Astrocyte of the hippocampus (primary cell): Measurements from ENCODE around the gene EEIG1.
A peak's percentile ranks its signal among the peaks of the same experiment; 100 is the strongest.

ENCODE experiments used
- DNase-seq: peaks from one replicate; pipeline ENCODE4 v3.0.0; 2011; ENCODE audit warnings: low read depth, low spot score

The EEIG1 gene

GRCh38 chr9:128001151-128001778 lies 20.5 kb upstream of the EEIG1 start:
- no peak for DNase-seq

- DNase-seq: no peak
Observed at GRCh38 chr9:127999461-127999860, 18.7 kb upstream of the EEIG1 start.

- DNase-seq: no peak
Observed at GRCh38 chr9:127993721-127994120, 12.9 kb upstream of the EEIG1 start.

GRCh38 chr9:127991757-127992274 lies 11.0 kb upstream of the EEIG1 start:
- no peak for DNase-seq

- DNase-seq: no peak
Observed at GRCh38 chr9:127991017-127991756, 10.4 kb upstream of the EEIG1 start.

GRCh38 chr9:127990554-127990953 lies 9.8 kb upstream of the EEIG1 start:
- no peak for DNase-seq

- no peak for DNase-seq
Observed at GRCh38 chr9:127989094-127989493, 8.3 kb upstream of the EEIG1 start.

- peak; percentile 80 for DNase-seq
Observed at GRCh38 chr9:127987103-127987614, 6.4 kb upstream of the EEIG1 start.

- no peak for DNase-seq
Observed at GRCh38 chr9:127985011-127985410, 4.2 kb upstream of the EEIG1 start.

GRCh38 chr9:127983847-127984289 lies 3.1 kb upstream of the EEIG1 start:
- DNase-seq: no peak

GRCh38 chr9:127982912-127983311 lies 2.1 kb upstream of the EEIG1 start:
- DNase-seq: no peak

GRCh38 chr9:127981559-127982121 lies 851 bp upstream of the EEIG1 start:
- DNase-seq: no peak

GRCh38 chr9:127980060-127980705 lies 606 bp downstream of the EEIG1 start:
- peak; percentile 63 for DNase-seq

- DNase-seq: peak; percentile 68
Observed at GRCh38 chr9:127979333-127980059, 1.3 kb downstream of the EEIG1 start.

- DNase-seq: no peak
Observed at GRCh38 chr9:127979015-127979332, 1.8 kb downstream of the EEIG1 start.

GRCh38 chr9:127977884-127978647 lies 2.7 kb downstream of the EEIG1 start:
- peak; percentile 90 for DNase-seq

- DNase-seq: no peak
Observed at GRCh38 chr9:127977009-127977883, 3.5 kb downstream of the EEIG1 start.

- DNase-seq: no peak
Observed at GRCh38 chr9:127976498-127976897, 4.3 kb downstream of the EEIG1 start.

- DNase-seq: no peak
Observed at GRCh38 chr9:127975376-127976315, 5.1 kb downstream of the EEIG1 start.
